Skin of body (tissue), 2 donors: Measurements from ENCODE around the gene TREH. TPM values are rescaled to one million over a fixed set of nuclear protein-coding genes. Genes with fewer than 3 reads are reported as not detected.
"Not testable (repeated sequence)": the region's sequence is repeated elsewhere in the genome, so short reads cannot be mapped to it uniquely, and the experiment has no call there.

ENCODE experiments used
- DNase-seq: peaks from one replicate; lab custom pipeline; 2025; lab: John Stamatoyannopoulos, UW
- total RNA-seq: library from RNA; depleted of rRNA; stranded (reverse); fragments of >200 nt; gene quantifications from one replicate; pipeline ENCODE4 v1.2.3, GENCODE V29; 2014

Gene TREH
- total RNA-seq, 1 donor from 2014 or later, result not detected

- DNase-seq, result no peak
Observed at GRCh38 chr11:118697346-118697745, 17.9 kb upstream of the TREH start.

GRCh38 chr11:118696673-118697226 is 17.3 kb upstream of the TREH start:
- no peak for DNase-seq

GRCh38 chr11:118694771-118695170 is 15.3 kb upstream of the TREH start:
- no peak for DNase-seq

- no peak for DNase-seq
Observed at GRCh38 chr11:118694185-118694584, 14.7 kb upstream of the TREH start.

GRCh38 chr11:118691926-118692830 is 12.7 kb upstream of the TREH start:
- no peak for DNase-seq

GRCh38 chr11:118690553-118691304 is 11.3 kb upstream of the TREH start:
- no peak for DNase-seq

- DNase-seq, result peak; percentile 77
Observed at GRCh38 chr11:118689852-118690552, 10.6 kb upstream of the TREH start.

- DNase-seq, result no peak
Observed at GRCh38 chr11:118689503-118689851, 10.0 kb upstream of the TREH start.

- no peak for DNase-seq
Observed at GRCh38 chr11:118688851-118689502, 9.5 kb upstream of the TREH start.

- DNase-seq, result not testable (repeated sequence)
Observed at GRCh38 chr11:118688339-118688738, 8.9 kb upstream of the TREH start.

GRCh38 chr11:118687906-118688305 is 8.5 kb upstream of the TREH start:
- DNase-seq, result no peak

GRCh38 chr11:118684187-118684586 is 4.7 kb upstream of the TREH start:
- no peak for DNase-seq

- not testable (repeated sequence) for DNase-seq
Observed at GRCh38 chr11:118682939-118683338, 3.5 kb upstream of the TREH start.

GRCh38 chr11:118682372-118682771 is 2.9 kb upstream of the TREH start:
- no peak for DNase-seq

GRCh38 chr11:118678908-118679307 is 542 bp downstream of the TREH start:
- not testable (repeated sequence) for DNase-seq

GRCh38 chr11:118677977-118678376 is 1.5 kb downstream of the TREH start:
- no peak for DNase-seq

GRCh38 chr11:118674082-118674435 is 5.4 kb downstream of the TREH start:
- DNase-seq, result no peak

- DNase-seq, result no peak
Observed at GRCh38 chr11:118673361-118674081, 5.9 kb downstream of the TREH start.

GRCh38 chr11:118672846-118673245 is 6.6 kb downstream of the TREH start:
- no peak for DNase-seq

- no peak for DNase-seq
Observed at GRCh38 chr11:118671254-118671653, 8.2 kb downstream of the TREH start.

- DNase-seq, result no peak
Observed at GRCh38 chr11:118670063-118670462, 9.4 kb downstream of the TREH start.
